GM23338 (cell line): ENCODE results near the gene COL4A2. TPM values are rescaled to one million over a fixed set of nuclear protein-coding genes. Genes with fewer than 3 reads are reported as not detected.
"Not testable (repeated sequence)": the region's sequence is repeated elsewhere in the genome, so short reads cannot be mapped to it uniquely, and the experiment has no call there.

Experiments
- ATAC-seq: fragments of 200-7000 bp; cut with Tn5 transposase; 3 replicates; pipeline ENCODE4 v1.9.1; 2020
- DNase-seq: peaks from one replicate; pipeline ENCODE4 v3.0.0-alpha.2; 2015; ENCODE audit warnings: low spot score
- H2AFZ ChIP-seq: fragments of 200-600 bp; sonication (generic); 2 replicates; pipeline ENCODE4 v1.8.0; 2016; ENCODE audit warnings: antibody characterized with exemption, mild to moderate bottlenecking, moderate library complexity
- H3F3A ChIP-seq: fragments of 200-600 bp; sonication (generic); replicated peaks from 2 replicates; pipeline ENCODE4 v1.8.0; 2017; ENCODE audit warnings: antibody characterized with exemption, mixed run types, low read depth
- H3K27ac ChIP-seq: fragments of 200-600 bp; sonication (generic); 2 replicates; pipeline ENCODE4 v1.6.1; 2016; ENCODE audit warnings: low read depth
- H3K27me3 ChIP-seq: fragments of 200-600 bp; sonication (generic); 2 replicates; pipeline ENCODE4 v1.8.0; 2016; ENCODE audit warnings: mild to moderate bottlenecking, mixed run types, moderate library complexity; ENCODE audit not compliant: insufficient read depth
- H3K36me3 ChIP-seq: fragments of 200-600 bp; sonication (generic); 2 replicates; pipeline ENCODE4 v1.8.0; 2016; ENCODE audit warnings: mild to moderate bottlenecking; ENCODE audit not compliant: insufficient read depth
- H3K4me1 ChIP-seq: fragments of 200-600 bp; sonication (generic); 2 replicates; pipeline ENCODE4 v1.8.0; 2016; ENCODE audit warnings: mild to moderate bottlenecking, moderate library complexity; ENCODE audit not compliant: insufficient read depth
- H3K4me2 ChIP-seq: fragments of 200-600 bp; sonication (generic); 2 replicates; pipeline ENCODE4 v1.7.1; 2017; ENCODE audit warnings: mixed run types
- H3K4me3 ChIP-seq: fragments of 200-600 bp; sonication (generic); 2 replicates; pipeline ENCODE4 v1.6.1; 2016; ENCODE audit warnings: mixed run types
- H3K79me2 ChIP-seq: fragments of 200-600 bp; sonication (generic); replicated peaks from 2 replicates; pipeline ENCODE4 v1.8.0; 2017; ENCODE audit warnings: mild to moderate bottlenecking; ENCODE audit not compliant: insufficient read depth
- H3K9me2 ChIP-seq: fragments of 200-600 bp; sonication (generic); 2 replicates; pipeline ENCODE4 v1.8.0; 2017; ENCODE audit not compliant: insufficient read depth
- H4K20me1 ChIP-seq: fragments of 200-600 bp; sonication (generic); replicated peaks from 2 replicates; pipeline ENCODE4 v1.8.0; 2017; ENCODE audit warnings: mild to moderate bottlenecking; ENCODE audit not compliant: insufficient read depth
- H3K27ac Mint-ChIP-seq: 2 replicates; pipeline ENCODE4 v1.8.0; 2020; ENCODE audit warnings: inconsistent platforms, mild to moderate bottlenecking, moderate library complexity, mixed read lengths
- H3K27me3 Mint-ChIP-seq: 3 replicates; pipeline ENCODE4 v1.8.0; 2022; ENCODE audit warnings: low read depth, mild to moderate bottlenecking, moderate library complexity, mixed read lengths, inconsistent platforms; ENCODE audit not compliant: insufficient read depth, poor library complexity
- H3K36me3 Mint-ChIP-seq: 3 replicates; pipeline ENCODE4 v1.8.0; 2021; ENCODE audit warnings: low read depth, mild to moderate bottlenecking, inconsistent platforms, moderate library complexity, mixed read lengths
- H3K4me1 Mint-ChIP-seq: 3 replicates; pipeline ENCODE4 v1.8.0; 2020; ENCODE audit warnings: mild to moderate bottlenecking, inconsistent platforms, mixed read lengths
- H3K4me3 Mint-ChIP-seq: 3 replicates; pipeline ENCODE4 v1.8.0; 2021; ENCODE audit warnings: moderate library complexity, mild to moderate bottlenecking, inconsistent platforms, mixed read lengths
- H3K9me3 Mint-ChIP-seq: 3 replicates; pipeline ENCODE4 v1.8.0; 2020; ENCODE audit warnings: moderate library complexity, mild to moderate bottlenecking, inconsistent platforms, mixed read lengths
- CREB1 ChIP-seq: fragments of 250-450 bp; sonication (Bioruptor Pico); IDR thresholded peaks from 2 replicates; pipeline ENCODE4 v1.5.0; 2020; ENCODE audit warnings: low read depth, mild to moderate bottlenecking, moderate library complexity
- EZH2 ChIP-seq: fragments of 200-600 bp; sonication (generic); IDR thresholded peaks from one replicate; pipeline ENCODE4 v1.8.0; 2017; ENCODE audit warnings: antibody characterized with exemption, mild to moderate bottlenecking, low read depth; ENCODE audit not compliant: unreplicated experiment
- EZH2phosphoT487 ChIP-seq: fragments of 200-600 bp; sonication (generic); IDR thresholded peaks from one replicate; pipeline ENCODE4 v1.8.1; 2018; ENCODE audit warnings: antibody characterized with exemption; ENCODE audit not compliant: unreplicated experiment
- JUNB ChIP-seq: IDR thresholded peaks from one replicate; pipeline ENCODE4 v1.6.1; 2016; ENCODE audit warnings: antibody characterized with exemption; ENCODE audit not compliant: unreplicated experiment
- NANOG ChIP-seq: IDR thresholded peaks from 2 replicates; pipeline ENCODE4 v1.6.1; 2016; ENCODE audit warnings: antibody characterized with exemption, borderline replicate concordance
- POLR2AphosphoS5 ChIP-seq: IDR thresholded peaks from 2 replicates; pipeline ENCODE4 v1.6.1; 2016; ENCODE audit warnings: antibody characterized with exemption, low read depth
- REST ChIP-seq: IDR thresholded peaks from one replicate; pipeline ENCODE4 v1.6.1; 2018; ENCODE audit warnings: antibody characterized with exemption; ENCODE audit not compliant: unreplicated experiment
- STAT1 ChIP-seq: IDR thresholded peaks from one replicate; pipeline ENCODE4 v1.6.1; 2016; ENCODE audit warnings: antibody characterized with exemption; ENCODE audit not compliant: unreplicated experiment
- ZNF114 ChIP-seq: fragments of 250-450 bp; sonication (Bioruptor Pico); IDR thresholded peaks from 2 replicates; pipeline ENCODE4 v1.5.0; 2020; ENCODE audit warnings: mild to moderate bottlenecking, moderate library complexity
- ZNF331 ChIP-seq: fragments of 250-450 bp; sonication (Bioruptor Pico); IDR thresholded peaks from 2 replicates; pipeline ENCODE4 v1.5.0; 2020; ENCODE audit warnings: low read depth, mild to moderate bottlenecking, moderate library complexity
- ZNF462 ChIP-seq: fragments of 250-450 bp; sonication (Bioruptor Pico); IDR thresholded peaks from 2 replicates; pipeline ENCODE4 v1.5.0; 2020; ENCODE audit warnings: mild to moderate bottlenecking, moderate library complexity
- polyA plus RNA-seq: library from polyadenylated mRNA; unstranded; fragments of >200 nt; fragmentation: Nextera tagmentation; extraction: Ambion mirVana; gene quantifications from 2 replicates; pipeline ENCODE4 v1.2.1, GENCODE V29; 2016
- total RNA-seq: library from RNA; depleted of rRNA; stranded (reverse); fragments of >200 nt; shearing (Covaris generic); gene quantifications from 2 replicates; pipeline ENCODE4 v1.2.3, GENCODE V29; 2014
- TF ChIP-seq, protein P1 (sequence below): IDR thresholded peaks from 2 replicates; pipeline ENCODE4 v1.6.1; 2016; ENCODE audit warnings: antibody characterized with exemption

COL4A2 gene
- total and polyA plus RNA-seq, 2 experiments from 2014 or later = 37.4 to 131 TPM

DNA sequence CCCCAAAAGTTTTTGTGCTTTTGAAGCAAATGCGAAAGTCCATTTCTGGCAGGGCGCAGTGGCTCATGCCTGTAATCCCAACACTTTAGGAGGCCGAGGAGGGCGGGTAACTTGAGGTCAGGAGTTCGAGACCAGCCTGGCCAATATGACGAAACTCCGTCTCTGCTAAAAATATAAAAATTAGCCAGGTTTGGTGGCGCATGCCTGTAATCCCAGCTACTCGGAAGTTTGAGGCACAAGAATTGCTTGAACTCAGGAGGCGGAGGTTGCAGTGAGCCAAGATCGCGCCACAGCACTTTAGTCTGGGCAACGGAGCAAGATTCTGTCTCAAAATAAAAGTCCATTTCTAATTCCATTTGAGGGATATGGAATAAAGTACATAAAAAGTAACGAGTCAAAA is 88.5 kb downstream of the COL4A2 start:
- H3K9me2 ChIP-seq, ATAC-seq, H3K27ac Mint-ChIP-seq, H3K9me3 Mint-ChIP-seq, H3K27ac ChIP-seq, H3K36me3 ChIP-seq, H3K4me3 Mint-ChIP-seq, H3K27me3 Mint-ChIP-seq, H3F3A ChIP-seq, DNase-seq, H3K4me2 ChIP-seq, H3K27me3 ChIP-seq, H2AFZ ChIP-seq, H3K79me2 ChIP-seq, H3K36me3 Mint-ChIP-seq, H4K20me1 ChIP-seq, H3K4me3 ChIP-seq: not testable (repeated sequence)
- peaks cover 12% of the 10 kb centered on the region for H3K4me1 Mint-ChIP-seq
- H3K4me1 ChIP-seq = 0 out of 2 replicates have a peak, but pooled peaks cover 13% of the 10 kb centered on the region

DNA sequence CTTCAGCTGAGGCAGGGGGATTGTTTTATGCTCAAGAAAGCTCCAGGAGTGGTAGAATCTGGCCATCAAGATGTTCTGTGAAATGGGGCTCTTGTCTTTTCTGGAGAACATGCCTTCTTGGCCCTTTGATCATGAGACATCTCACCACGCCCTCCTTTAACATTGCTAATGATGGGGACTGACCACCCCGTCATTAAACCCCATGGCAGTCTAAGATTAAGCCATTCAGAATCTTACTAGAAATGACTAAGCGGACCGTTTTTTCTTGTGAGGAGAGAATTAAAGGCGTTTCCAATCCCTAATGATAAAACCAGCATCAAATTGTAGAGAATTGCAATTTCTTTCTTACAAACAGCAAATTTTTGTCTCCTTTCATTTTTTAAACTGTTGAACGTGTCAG is 89.4 kb downstream of the COL4A2 start:
- Mint-ChIP-seq H3K36me3 (peaks cover 2% of the 10 kb centered on the region; the same call in 1 of the 3 replicates), H3K27ac (no peak overlapping the region), H3K27me3 (no peaks in the 10 kb centered on the region), H3K9me3 (no peaks in the 10 kb centered on the region), H3K4me1 (peaks cover 12% of the 10 kb centered on the region), H3K4me3 (no peak overlapping the region)
- Histone ChIP-seq H3K79me2 (no peaks in the 10 kb centered on the region), H3K9me2 (no peaks in the 10 kb centered on the region), H4K20me1 (no peaks in the 10 kb centered on the region), H3K27me3 (no peaks in the 10 kb centered on the region), H2AFZ (no peak overlapping the region), H3F3A (no peaks in the 10 kb centered on the region), H3K4me2 (no peak overlapping the region), H3K4me3 (no peak overlapping the region), H3K4me1 (0 out of 2 replicates have a peak, but pooled peaks cover 13% of the 10 kb centered on the region), H3K36me3 (no peaks in the 10 kb centered on the region), H3K27ac (no peak overlapping the region)
- no peak for DNase-seq
- no peak for ATAC-seq
- no peak for TF ChIP-seq ZNF462 (CRISPR knock-in tag)
- no peak for TF ChIP-seq CREB1
- TF ChIP-seq STAT1 = no peak
- no peak for TF ChIP-seq ZNF114 (CRISPR knock-in tag)
- TF ChIP-seq EZH2phosphoT487 = no peak
- TF ChIP-seq POLR2AphosphoS5 = no peak
- TF ChIP-seq, protein P1, sequence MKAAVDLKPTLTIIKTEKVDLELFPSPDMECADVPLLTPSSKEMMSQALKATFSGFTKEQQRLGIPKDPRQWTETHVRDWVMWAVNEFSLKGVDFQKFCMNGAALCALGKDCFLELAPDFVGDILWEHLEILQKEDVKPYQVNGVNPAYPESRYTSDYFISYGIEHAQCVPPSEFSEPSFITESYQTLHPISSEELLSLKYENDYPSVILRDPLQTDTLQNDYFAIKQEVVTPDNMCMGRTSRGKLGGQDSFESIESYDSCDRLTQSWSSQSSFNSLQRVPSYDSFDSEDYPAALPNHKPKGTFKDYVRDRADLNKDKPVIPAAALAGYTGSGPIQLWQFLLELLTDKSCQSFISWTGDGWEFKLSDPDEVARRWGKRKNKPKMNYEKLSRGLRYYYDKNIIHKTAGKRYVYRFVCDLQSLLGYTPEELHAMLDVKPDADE = no peak
- TF ChIP-seq NANOG = no peak
- TF ChIP-seq ZNF331 (CRISPR knock-in tag) = no peak
- no peak for TF ChIP-seq EZH2
- no peak for TF ChIP-seq JUNB
- TF ChIP-seq REST = no peak
